DMS79 (cell line): ENCODE measurements around the gene MAOA.
"Not testable (repeated sequence)": the region's sequence is repeated elsewhere in the genome, so short reads cannot be mapped to it uniquely, and the experiment has no call there.

ENCODE experiments used
- DNase-seq: peaks from one replicate; lab custom pipeline; 2025; lab: John Stamatoyannopoulos, UW

The MAOA gene

GRCh38 chrX:43656005-43656494 is at the start of gene MAOA:
Gene MAOA (plus strand): TSS chrX:43656299. CDS start chrX:43656342, 43 bp downstream.
- DNase-seq, result no peak

- no peak for DNase-seq
These were observed 43.7 kb upstream of the MAOA start for GRCh38 chrX:43612400-43612799.

- DNase-seq, result no peak
These were observed 40.4 kb upstream of the MAOA start for GRCh38 chrX:43615660-43616059.

GRCh38 chrX:43618366-43619205 is 37.5 kb upstream of the MAOA start:
- DNase-seq, result no peak

GRCh38 chrX:43619861-43620260 is 36.2 kb upstream of the MAOA start:
- not testable (repeated sequence) for DNase-seq

GRCh38 chrX:43627147-43627546 is 29.0 kb upstream of the MAOA start:
- DNase-seq, result no peak

- DNase-seq, result no peak
These were observed 28.4 kb upstream of the MAOA start for GRCh38 chrX:43627669-43628068.

- no peak for DNase-seq
These were observed 26.9 kb upstream of the MAOA start for GRCh38 chrX:43629229-43629628.

- DNase-seq, result no peak
These were observed 24.3 kb upstream of the MAOA start for GRCh38 chrX:43631841-43632240.

GRCh38 chrX:43633081-43633480 is 23.0 kb upstream of the MAOA start:
- DNase-seq, result no peak

GRCh38 chrX:43633757-43634156 is 22.3 kb upstream of the MAOA start:
- DNase-seq, result no peak

- no peak for DNase-seq
These were observed 15.6 kb upstream of the MAOA start for GRCh38 chrX:43640482-43640881.

- DNase-seq, result no peak
These were observed 14.4 kb upstream of the MAOA start for GRCh38 chrX:43641691-43642090.

GRCh38 chrX:43643201-43643600 is 12.9 kb upstream of the MAOA start:
- DNase-seq, result no peak

- DNase-seq, result no peak
These were observed 12.4 kb upstream of the MAOA start for GRCh38 chrX:43643662-43644061.

GRCh38 chrX:43644124-43644701 is 11.9 kb upstream of the MAOA start:
- DNase-seq, result no peak

- no peak for DNase-seq
These were observed 9.3 kb upstream of the MAOA start for GRCh38 chrX:43646800-43647199.

GRCh38 chrX:43654431-43655150 is 1.5 kb upstream of the MAOA start:
- DNase-seq, result peak; percentile 0

GRCh38 chrX:43655151-43656004 is 721 bp upstream of the MAOA start:
- no peak for DNase-seq

- DNase-seq, result no peak
These were observed 1.6 kb downstream of the MAOA start for GRCh38 chrX:43657671-43658070.

GRCh38 chrX:43661521-43662240 is 5.6 kb downstream of the MAOA start:
- DNase-seq, result no peak
